AG09309 (cell line): ENCODE results near the gene ATAD3B.
A peak's percentile ranks its signal among the peaks of the same experiment; 100 is the strongest.

Experiments
- DNase-seq: peaks from one replicate; pipeline ENCODE4 v3.0.0-alpha.2; 2010; ENCODE audit warnings: low read depth
- H3K4me3 ChIP-seq: 2 replicates; pipeline ENCODE4 v1.5.1; 2011; ENCODE audit warnings: mild to moderate bottlenecking, low read depth, low read length, moderate library complexity; ENCODE audit not compliant: control insufficient read depth
- CTCF ChIP-seq: IDR thresholded peaks from 2 replicates; pipeline ENCODE4 v1.5.1; 2011; ENCODE audit warnings: mild to moderate bottlenecking, low read depth, low read length, inconsistent platforms; ENCODE audit not compliant: insufficient read depth, control insufficient read depth; ENCODE audit errors: missing control alignments

Gene ATAD3B

GRCh38 chr1:1433804-1434130, 37.8 kb upstream of the ATAD3B start:
- DNase-seq = no peak
- TF ChIP-seq CTCF = no peak
- H3K4me3 ChIP-seq = no peak overlapping the region

GRCh38 chr1:1434131-1434823, 37.3 kb upstream of the ATAD3B start:
- DNase-seq = no peak
- TF ChIP-seq CTCF = no peak
- H3K4me3 ChIP-seq = no peak overlapping the region

- no peak for TF ChIP-seq CTCF
- no peak overlapping the region for H3K4me3 ChIP-seq
- no peak for DNase-seq
These were observed 36.8 kb upstream of the ATAD3B start for GRCh38 chr1:1434824-1435105.

GRCh38 chr1:1435106-1435903, 36.3 kb upstream of the ATAD3B start, which contains the start of gene VWA1:
TSS of gene VWA1 (plus strand) at chr1:1435690. CDS start at chr1:1435749, 59 bp downstream.
- TF ChIP-seq CTCF = no peak
- no peak for DNase-seq

GRCh38 chr1:1435911-1436629, 35.5 kb upstream of the ATAD3B start:
- H3K4me3 ChIP-seq = peak overlapping the region; percentile 24
- no peak for DNase-seq
- TF ChIP-seq CTCF = no peak

More at GRCh38 chr1:1435106-1435903, 36.3 kb upstream of the ATAD3B start, which contains the start of gene VWA1:
- peak within 1 kb of the TSS; percentile 24 for H3K4me3 ChIP-seq

GRCh38 chr1:1436630-1437032, 34.9 kb upstream of the ATAD3B start:
- H3K4me3 ChIP-seq = no peak overlapping the region
- DNase-seq = no peak
- no peak for TF ChIP-seq CTCF
